GM10847 (cell line): ENCODE results near the gene IFT27.

Experiments
- POLR2A ChIP-seq: IDR thresholded peaks from 2 replicates; pipeline ENCODE4 v1.6.1; 2011; ENCODE audit not compliant: insufficient read length; ENCODE audit errors: extremely low read depth

The IFT27 gene

GRCh38 chr22:36775964-36776669, at the start of gene IFT27:
IFT27 (minus strand) TSS chr22:36776119; CDS start chr22:36775707, 412 bp downstream.
- peak; percentile 51 for TF ChIP-seq POLR2A

DNA sequence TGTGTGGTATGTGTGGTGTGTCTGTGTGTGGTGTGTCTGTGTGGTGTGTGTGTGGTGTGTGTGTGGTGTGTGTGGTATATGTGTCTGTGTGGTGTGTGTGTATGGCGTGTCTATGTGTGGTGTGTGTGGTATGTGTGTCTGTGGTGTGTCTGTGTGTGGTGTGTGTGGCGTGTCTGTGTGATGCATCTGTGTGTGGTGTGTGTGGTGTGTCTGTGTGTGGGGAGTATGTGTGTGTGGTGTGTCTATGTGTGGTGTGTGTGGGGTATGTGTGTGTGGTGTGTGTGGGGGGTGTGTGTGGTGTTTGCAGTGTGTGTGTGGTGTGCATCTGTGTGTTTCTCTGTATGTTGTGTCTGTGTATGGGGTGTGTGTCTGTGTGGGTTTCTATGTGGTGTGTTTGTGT, 48.7 kb upstream of the IFT27 start:
- no peak for TF ChIP-seq POLR2A

- no peak for TF ChIP-seq POLR2A
These were observed 47.4 kb upstream of the IFT27 start for GRCh38 chr22:36823186-36823839.

DNA sequence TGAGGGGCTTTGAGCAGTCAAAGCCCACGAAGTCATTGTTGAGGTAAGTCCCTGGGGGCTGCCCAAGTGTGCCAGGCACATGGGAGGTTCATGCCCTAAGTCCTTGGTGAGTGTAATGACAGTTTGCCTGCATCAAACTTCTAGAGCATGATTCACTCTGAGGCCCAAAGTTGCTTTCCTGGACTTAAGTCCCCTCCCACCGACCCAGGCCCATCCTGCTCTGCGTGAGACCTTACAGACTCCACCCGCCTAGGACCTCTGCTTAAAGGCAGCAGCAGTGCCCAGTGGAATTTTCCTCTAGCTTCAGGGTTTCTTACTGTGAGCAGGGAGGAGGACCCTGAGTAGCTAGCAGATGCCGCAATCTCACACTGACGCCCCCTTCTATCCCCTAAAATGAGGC, 46.7 kb upstream of the IFT27 start:
- no peak for TF ChIP-seq POLR2A

- TF ChIP-seq POLR2A: no peak
These were observed 43.2 kb upstream of the IFT27 start for GRCh38 chr22:36819112-36819511.

DNA sequence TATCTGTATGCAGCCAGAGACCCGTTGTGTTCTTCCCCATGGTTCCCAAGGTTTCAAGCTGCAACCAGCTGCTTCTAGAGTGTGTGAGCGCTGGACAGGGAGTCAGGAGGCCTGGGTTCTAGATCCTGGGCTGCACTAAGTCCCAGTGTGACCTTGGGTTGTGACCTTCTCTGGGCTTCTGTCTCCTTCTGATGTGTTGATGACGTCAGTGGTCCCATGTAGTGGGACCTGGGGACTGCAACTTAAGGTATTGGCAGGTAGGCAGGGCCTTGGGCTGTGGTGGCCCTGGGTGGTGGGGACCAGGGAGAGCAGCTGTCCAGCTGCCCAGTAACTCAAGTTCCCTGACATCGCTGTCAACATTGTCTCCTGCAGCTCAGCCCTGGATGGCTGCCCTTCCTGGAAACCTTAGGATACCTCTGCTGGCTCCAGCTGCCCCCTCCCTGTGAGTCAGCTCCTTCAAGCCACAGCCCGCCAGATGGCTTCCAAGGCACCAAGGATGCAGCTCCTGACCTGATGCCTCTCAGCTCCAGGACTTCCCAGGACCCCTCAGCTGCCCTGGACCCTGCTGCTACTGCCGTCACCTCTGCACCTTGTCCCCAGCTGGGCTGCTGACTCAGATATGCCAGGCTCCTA, 42.2 kb upstream of the IFT27 start:
- TF ChIP-seq POLR2A: no peak

GRCh38 chr22:36817525-36817848, 41.6 kb upstream of the IFT27 start:
- no peak for TF ChIP-seq POLR2A

DNA sequence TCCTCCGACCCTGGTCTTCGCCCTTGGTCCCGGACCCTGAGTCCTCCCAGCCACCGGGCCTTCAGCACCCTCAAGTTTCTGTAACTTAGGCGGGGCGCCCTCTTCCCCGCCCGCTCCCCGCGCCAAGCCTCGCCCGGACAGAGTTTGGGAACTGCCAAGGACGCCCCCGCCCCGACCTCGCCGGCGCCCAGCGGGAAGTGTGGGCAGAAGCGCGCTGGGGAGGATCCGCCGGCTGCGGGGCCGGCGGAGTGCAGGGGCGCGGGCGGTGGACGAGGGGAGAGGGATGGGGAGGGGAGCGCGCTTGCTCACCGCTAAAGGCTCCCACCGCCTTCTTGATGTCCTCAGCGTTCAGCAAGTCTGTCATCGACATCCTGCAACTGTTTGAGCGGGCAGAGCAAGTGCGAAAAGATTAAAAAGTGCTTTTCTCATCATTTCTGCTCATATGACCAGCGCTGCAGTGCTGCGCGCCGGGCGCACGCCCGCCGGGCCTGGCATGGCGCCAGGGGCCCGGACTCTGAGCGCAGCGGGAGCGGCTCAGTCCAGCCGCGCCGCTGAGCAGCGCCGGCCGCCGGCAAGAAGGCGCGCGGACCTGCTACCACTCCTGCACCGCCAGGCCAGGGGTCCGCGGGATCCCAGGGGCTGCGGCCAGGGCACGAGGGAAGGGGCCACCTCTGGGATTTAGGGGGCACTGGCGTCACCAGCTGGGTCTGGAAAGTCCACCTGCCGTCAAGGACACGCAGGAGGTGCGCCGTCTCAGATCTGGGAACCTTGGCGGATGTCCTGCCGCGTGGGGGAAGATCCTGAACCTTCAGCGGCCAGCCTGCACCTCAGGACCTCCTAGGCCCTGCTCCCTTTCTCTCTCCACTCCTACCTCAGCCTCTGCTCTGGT, 41.0 kb upstream of the IFT27 start, which contains the start of gene PVALB:
PVALB (minus strand) TSS at position 400 of the 889 bp plus-strand sequence; CDS start at position 370, 30 bp downstream.
- TF ChIP-seq POLR2A: no peak

DNA sequence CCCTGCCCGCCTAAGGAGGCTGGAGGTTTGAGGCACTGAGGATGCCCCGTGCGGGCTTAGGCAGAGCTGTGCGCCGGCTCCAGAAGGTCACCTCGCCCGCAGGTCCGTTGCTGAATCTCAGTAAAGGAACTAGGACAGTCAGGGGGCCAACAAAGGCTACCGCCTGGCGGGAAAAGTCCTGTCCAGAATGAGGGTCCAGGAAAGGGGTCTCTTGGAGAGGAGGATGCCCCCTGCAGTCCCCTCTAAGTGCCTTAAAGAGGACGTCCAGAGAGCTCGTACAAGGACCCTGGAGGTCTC, 40.4 kb upstream of the IFT27 start:
- TF ChIP-seq POLR2A: no peak

DNA sequence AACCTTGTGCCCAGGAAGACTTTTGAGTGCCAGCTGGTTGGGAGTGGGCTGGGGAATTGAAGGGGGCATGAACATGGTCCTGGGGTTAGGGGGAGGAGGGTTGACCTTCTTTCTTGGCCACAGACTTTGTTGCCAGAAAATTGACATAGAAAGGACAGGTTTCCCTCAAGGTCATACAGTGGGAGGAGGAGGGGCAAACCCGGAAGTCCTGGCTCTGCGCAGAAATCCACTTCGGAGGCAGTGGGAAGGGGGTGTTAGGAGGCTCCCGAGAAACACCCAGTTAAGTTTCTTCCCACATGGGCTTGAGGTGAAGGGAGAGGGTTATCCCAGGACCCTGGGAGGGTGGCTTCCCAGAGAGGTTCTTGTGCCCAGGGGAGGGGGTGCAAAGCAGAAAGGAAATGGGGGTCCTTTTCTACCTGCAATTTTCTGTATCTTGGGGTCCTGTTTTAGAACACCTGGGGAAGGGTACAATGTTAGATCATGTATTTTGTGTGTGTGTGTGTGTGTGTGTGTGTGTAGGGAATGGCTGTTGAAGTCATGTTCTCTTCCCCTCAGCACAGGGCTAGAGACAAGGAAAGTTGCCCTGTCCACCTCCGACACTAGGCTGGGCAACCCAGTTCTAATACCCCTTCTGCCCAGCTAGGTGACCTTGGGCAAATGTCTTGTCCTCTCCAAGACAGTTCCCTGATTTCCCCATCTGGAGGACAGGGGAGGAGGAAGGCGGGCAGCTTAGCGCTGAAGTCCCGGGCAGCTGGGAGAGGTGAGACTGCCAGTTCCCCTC, 39.8 kb upstream of the IFT27 start:
- TF ChIP-seq POLR2A: no peak

DNA sequence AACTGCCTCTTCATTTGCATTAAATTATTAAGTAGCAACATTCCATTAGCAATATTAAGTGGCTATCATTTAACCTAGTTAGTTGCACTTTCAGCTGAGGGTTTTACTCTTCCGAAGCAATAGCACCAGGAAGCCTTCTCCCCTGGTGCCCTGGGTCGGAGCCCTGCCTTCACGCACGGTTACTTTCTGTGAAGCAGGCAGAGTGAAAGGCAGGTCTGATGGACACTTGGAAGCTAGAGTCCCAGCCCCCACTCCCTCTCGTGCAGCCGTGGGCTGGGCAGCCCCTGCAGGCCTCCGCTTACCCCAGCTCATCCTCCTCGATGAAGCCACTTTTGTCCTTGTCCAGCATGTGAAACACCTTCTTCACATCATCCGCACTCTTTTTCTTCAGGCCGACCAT, 38.9 kb upstream of the IFT27 start:
- no peak for TF ChIP-seq POLR2A

DNA sequence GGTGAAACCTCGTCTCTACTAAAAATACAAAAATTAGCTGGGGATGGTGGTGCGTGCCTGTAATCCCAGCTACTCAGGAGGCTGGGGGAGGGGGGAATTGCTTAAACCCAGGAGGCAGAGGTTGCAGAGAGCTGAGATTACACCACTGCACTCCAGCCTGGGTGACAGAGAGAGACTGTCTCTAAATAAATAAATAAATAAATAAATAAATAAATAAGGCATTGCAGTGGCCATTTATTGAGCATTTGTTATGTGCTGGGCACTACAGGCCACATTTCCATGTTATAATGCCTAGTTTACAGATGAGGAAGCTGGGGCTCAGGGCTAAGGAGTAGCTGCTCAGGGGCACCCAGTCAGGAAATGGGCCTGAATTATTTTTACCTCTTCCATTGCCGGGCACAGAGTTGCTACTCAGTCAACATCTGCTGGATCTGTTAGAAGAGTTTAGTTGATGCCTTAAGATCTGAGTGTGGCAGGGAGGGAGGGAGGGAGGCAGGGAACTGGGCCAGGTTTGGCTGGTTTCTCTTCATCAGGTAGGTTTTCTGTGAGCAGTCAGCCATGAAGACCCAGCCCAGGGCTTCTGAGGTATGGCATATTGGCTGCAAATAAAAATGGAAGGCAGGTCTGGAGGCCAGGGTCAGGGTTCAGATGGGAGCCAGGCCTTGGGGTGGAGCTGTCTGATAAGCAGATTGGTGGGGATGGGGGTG, 35.3 kb upstream of the IFT27 start:
- no peak for TF ChIP-seq POLR2A

- TF ChIP-seq POLR2A: no peak
These were observed 33.4 kb upstream of the IFT27 start for GRCh38 chr22:36809351-36809750.

- TF ChIP-seq POLR2A: no peak
These were observed 32.9 kb upstream of the IFT27 start for GRCh38 chr22:36808721-36809344.
